ENCODE measurements around the gene GTF2I. TPM values are rescaled to one million over a fixed set of nuclear protein-coding genes. Genes with fewer than 3 reads are reported as not detected.

Gene GTF2I
- total RNA-seq, 1 experiment from 2014 or later: 357 TPM

DNA sequence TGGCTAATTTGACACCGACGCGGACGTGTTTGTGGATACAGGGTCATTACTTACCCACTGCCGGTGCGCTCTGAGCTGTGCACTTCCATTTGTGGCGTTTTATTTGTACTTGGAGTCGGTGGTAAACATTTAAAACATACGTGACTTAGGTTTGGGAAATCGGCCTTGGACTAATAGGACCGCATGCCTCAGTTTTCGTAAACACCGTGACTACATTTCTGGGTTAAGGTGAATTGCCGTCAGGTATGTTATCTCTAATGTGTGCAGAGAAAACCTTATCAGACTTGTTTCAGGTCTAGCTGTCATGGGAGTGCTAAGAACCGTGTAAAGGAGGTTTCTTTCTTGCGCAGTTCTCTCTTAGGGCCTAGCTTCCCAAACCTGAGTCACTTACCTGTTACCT lies 64.6 kb downstream of the GTF2I start:
- Histone ChIP-seq H3K4me1 (ENCODE audit: insufficient read depth, low read length) (no peaks in the 10 kb centered on the region), H4K5ac (ENCODE audit: insufficient read length, low read depth, low read length) (no peak overlapping the region), H4K8ac (replicated peaks; ENCODE audit: insufficient read length, low read depth, low read length) (no peak overlapping the region), H3K27me3 (ENCODE audit: insufficient read depth, low read length) (no peaks in the 10 kb centered on the region), H3K4me2 (ENCODE audit: insufficient read depth, insufficient read length, low read length) (no peak overlapping the region), H2AFZ (ENCODE audit: low read length) (no peak overlapping the region), H4K91ac (ENCODE audit: insufficient read length, low read depth, low read length) (no peak overlapping the region), H2BK12ac (ENCODE audit: insufficient read length, low read depth, low read length) (no peak overlapping the region), H3K14ac (ENCODE audit: insufficient read depth, low read length) (no peak overlapping the region), H3K79me2 (ENCODE audit: insufficient read depth, low read length) (no peaks in the 10 kb centered on the region), H3K23me2 (ENCODE audit: insufficient read length, low read depth, low read length, poor library complexity, severe bottlenecking) (no peaks in the 10 kb centered on the region), H3K18ac (ENCODE audit: insufficient read length, low read depth, low read length) (no peak overlapping the region), H3K23ac (ENCODE audit: insufficient read length, low read depth, low read length) (no peak overlapping the region), H2BK120ac (ENCODE audit: low read depth, low read length, poor library complexity, severe bottlenecking) (no peak overlapping the region), H2BK15ac (ENCODE audit: low read depth, low read length) (no peak overlapping the region), H2AK5ac (ENCODE audit: insufficient read length, low read length) (no peak overlapping the region), H3K27ac (ENCODE audit: insufficient read length, low read depth, low read length) (no peak overlapping the region), H3K9me3 (ENCODE audit: control insufficient read depth, low read depth, low read length) (no peaks in the 10 kb centered on the region), H3K9ac (ENCODE audit: extremely low read depth, insufficient read length, low read length) (no peak overlapping the region), H3K4ac (ENCODE audit: low read depth, low read length) (no peak overlapping the region), H2BK5ac (ENCODE audit: insufficient read length, low read length) (no peak overlapping the region), H3K56ac (ENCODE audit: insufficient read length, low read depth, low read length) (no peak overlapping the region), H4K20me1 (ENCODE audit: control insufficient read depth, insufficient read depth, insufficient read length) (no peaks in the 10 kb centered on the region), H2BK20ac (ENCODE audit: low read depth, low read length, poor library complexity, severe bottlenecking) (no peak overlapping the region), H3T11ph (ENCODE audit: low read length) (no peak overlapping the region), H3K79me1 (ENCODE audit: insufficient read depth, low read depth, low read length, poor library complexity, severe bottlenecking) (no peaks in the 10 kb centered on the region)
- TF ChIP-seq, protein P1, sequence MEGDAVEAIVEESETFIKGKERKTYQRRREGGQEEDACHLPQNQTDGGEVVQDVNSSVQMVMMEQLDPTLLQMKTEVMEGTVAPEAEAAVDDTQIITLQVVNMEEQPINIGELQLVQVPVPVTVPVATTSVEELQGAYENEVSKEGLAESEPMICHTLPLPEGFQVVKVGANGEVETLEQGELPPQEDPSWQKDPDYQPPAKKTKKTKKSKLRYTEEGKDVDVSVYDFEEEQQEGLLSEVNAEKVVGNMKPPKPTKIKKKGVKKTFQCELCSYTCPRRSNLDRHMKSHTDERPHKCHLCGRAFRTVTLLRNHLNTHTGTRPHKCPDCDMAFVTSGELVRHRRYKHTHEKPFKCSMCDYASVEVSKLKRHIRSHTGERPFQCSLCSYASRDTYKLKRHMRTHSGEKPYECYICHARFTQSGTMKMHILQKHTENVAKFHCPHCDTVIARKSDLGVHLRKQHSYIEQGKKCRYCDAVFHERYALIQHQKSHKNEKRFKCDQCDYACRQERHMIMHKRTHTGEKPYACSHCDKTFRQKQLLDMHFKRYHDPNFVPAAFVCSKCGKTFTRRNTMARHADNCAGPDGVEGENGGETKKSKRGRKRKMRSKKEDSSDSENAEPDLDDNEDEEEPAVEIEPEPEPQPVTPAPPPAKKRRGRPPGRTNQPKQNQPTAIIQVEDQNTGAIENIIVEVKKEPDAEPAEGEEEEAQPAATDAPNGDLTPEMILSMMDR (conservative IDR thresholded peaks at IDR 0.05): no peak
- no CpG with 5 or more reads among the region's 16 CpGs for WGBS (ENCODE audit: extremely low coverage, insufficient read length, low lambda C conversion rate)
- Mint-ChIP-seq H3K27ac (peak overlapping the region in 2 of 3 experiments; percentile 28 to 83; a peak in 2 of 7 replicates), H3K4me1 (no peaks in the 10 kb centered on the region), H3K4me3 (no peak overlapping the region), H3K36me3 (ENCODE audit: insufficient read depth in 1 of 3, low read depth in 3 of 3) (peaks cover 18 to 68% (median 53%) of the 10 kb centered on the region in 3 experiments; a peak in 6 of 7 replicates), H3K9me3 (no peaks in the 10 kb centered on the region), H3K27me3 (ENCODE audit: low read depth) (no peaks in the 10 kb centered on the region)
- DNase-seq: no peak

All from H9 (cell line).